SK-N-MC (cell line): ENCODE results near the gene NRP2.

Source experiments
- EZH2 ChIP-seq: fragments of 200-600 bp; sonication (generic); IDR thresholded peaks from one replicate; pipeline ENCODE4 v1.6.1; 2017; ENCODE audit warnings: antibody characterized with exemption
- FOXP2 ChIP-seq: optimal IDR thresholded peaks from 2 replicates; pipeline ENCODE3; 2011; ENCODE audit warnings: mild to moderate bottlenecking, moderate library complexity; ENCODE audit not compliant: insufficient read depth; ENCODE audit errors: extremely low read length, control extremely low read depth
- POLR2AphosphoS5 ChIP-seq: IDR thresholded peaks from 2 replicates; pipeline ENCODE4 v1.6.1; 2012; ENCODE audit warnings: mild to moderate bottlenecking, low read depth, low read length, borderline replicate concordance

GRCh38 chr2:205772983-205773382 lies 90.7 kb downstream of the NRP2 start:
- no peak for TF ChIP-seq POLR2AphosphoS5
- TF ChIP-seq EZH2 = no peak
- no peak for TF ChIP-seq FOXP2
